HEK293T (cell line): ENCODE data around the gene FRRS1.
A peak's percentile ranks its signal among the peaks of the same experiment; 100 is the strongest.

Experiments
- CTCF ChIA-PET: fragments of 350-600 bp; formaldehyde crosslinking; extraction: SDS; loops from one replicate; lab custom pipeline; 2021; ENCODE audit warnings: antibody characterized with exemption, inconsistent platforms; lab: Yijun Ruan, JAX
- POLR2A ChIA-PET: fragments of 350-600 bp; formaldehyde crosslinking; extraction: SDS; loops from one replicate; lab custom pipeline; 2020; ENCODE audit warnings: antibody characterized with exemption, inconsistent platforms; lab: Yijun Ruan, JAX
- DNase-seq: peaks from one replicate; pipeline ENCODE4 v3.0.0; 2012; ENCODE audit warnings: mixed read lengths; ENCODE audit errors: extremely low spot score
- ARNT ChIP-seq: fragments of 450-650 bp; IDR thresholded peaks from 2 replicates; pipeline ENCODE4 v1.6.1; 2017; ENCODE audit warnings: mild to moderate bottlenecking
- BHLHE40 ChIP-seq: fragments of 450-650 bp; IDR thresholded peaks from 2 replicates; pipeline ENCODE4 v1.6.1; 2016; ENCODE audit warnings: mild to moderate bottlenecking, moderate library complexity, borderline replicate concordance
- CTBP1 ChIP-seq: fragments of 450-650 bp; IDR thresholded peaks from 2 replicates; pipeline ENCODE4 v1.6.1; 2016; ENCODE audit warnings: borderline replicate concordance
- ELF4 ChIP-seq: fragments of 450-650 bp; IDR thresholded peaks from 2 replicates; pipeline ENCODE4 v1.6.1; 2017; ENCODE audit warnings: antibody characterized with exemption
- FOXA1 ChIP-seq: fragments of 450-650 bp; IDR thresholded peaks from 2 replicates; pipeline ENCODE4 v1.6.1; 2016; ENCODE audit warnings: mild to moderate bottlenecking
- FOXK2 ChIP-seq: fragments of 450-650 bp; IDR thresholded peaks from 2 replicates; pipeline ENCODE4 v1.6.1; 2016; ENCODE audit warnings: mild to moderate bottlenecking
- FOXM1 ChIP-seq: fragments of 450-650 bp; IDR thresholded peaks from 2 replicates; pipeline ENCODE4 v1.6.1; 2017; ENCODE audit warnings: mild to moderate bottlenecking, borderline replicate concordance
- HDGF ChIP-seq: fragments of 450-650 bp; IDR thresholded peaks from 2 replicates; pipeline ENCODE4 v1.6.1; 2017; ENCODE audit warnings: antibody characterized with exemption, borderline replicate concordance
- L3MBTL2 ChIP-seq: fragments of 450-650 bp; conservative IDR thresholded peaks from 2 replicates; pipeline ENCODE4 v1.6.1; 2016; ENCODE audit warnings: mild to moderate bottlenecking
- LEF1 ChIP-seq: fragments of 450-650 bp; IDR thresholded peaks from 2 replicates; pipeline ENCODE4 v1.6.1; 2017; ENCODE audit warnings: mild to moderate bottlenecking, borderline replicate concordance
- NFRKB ChIP-seq: fragments of 450-650 bp; IDR thresholded peaks from 2 replicates; pipeline ENCODE4 v1.6.1; 2016; ENCODE audit warnings: mild to moderate bottlenecking, moderate library complexity
- SP1 ChIP-seq: fragments of 450-650 bp; IDR thresholded peaks from 2 replicates; pipeline ENCODE4 v1.6.1; 2017
- SUZ12 ChIP-seq: fragments of 450-650 bp; IDR thresholded peaks from 2 replicates; pipeline ENCODE4 v1.6.1; 2016; ENCODE audit warnings: mild to moderate bottlenecking
- TARDBP ChIP-seq: fragments of 450-650 bp; IDR thresholded peaks from 2 replicates; pipeline ENCODE4 v1.6.1; 2016
- ZNF384 ChIP-seq: fragments of 450-650 bp; IDR thresholded peaks from 2 replicates; pipeline ENCODE4 v1.6.1; 2016
- TF ChIP-seq, protein P1 (sequence below): fragments of 450-650 bp; IDR thresholded peaks from 2 replicates; pipeline ENCODE4 v1.6.1; 2016

Gene FRRS1

DNA sequence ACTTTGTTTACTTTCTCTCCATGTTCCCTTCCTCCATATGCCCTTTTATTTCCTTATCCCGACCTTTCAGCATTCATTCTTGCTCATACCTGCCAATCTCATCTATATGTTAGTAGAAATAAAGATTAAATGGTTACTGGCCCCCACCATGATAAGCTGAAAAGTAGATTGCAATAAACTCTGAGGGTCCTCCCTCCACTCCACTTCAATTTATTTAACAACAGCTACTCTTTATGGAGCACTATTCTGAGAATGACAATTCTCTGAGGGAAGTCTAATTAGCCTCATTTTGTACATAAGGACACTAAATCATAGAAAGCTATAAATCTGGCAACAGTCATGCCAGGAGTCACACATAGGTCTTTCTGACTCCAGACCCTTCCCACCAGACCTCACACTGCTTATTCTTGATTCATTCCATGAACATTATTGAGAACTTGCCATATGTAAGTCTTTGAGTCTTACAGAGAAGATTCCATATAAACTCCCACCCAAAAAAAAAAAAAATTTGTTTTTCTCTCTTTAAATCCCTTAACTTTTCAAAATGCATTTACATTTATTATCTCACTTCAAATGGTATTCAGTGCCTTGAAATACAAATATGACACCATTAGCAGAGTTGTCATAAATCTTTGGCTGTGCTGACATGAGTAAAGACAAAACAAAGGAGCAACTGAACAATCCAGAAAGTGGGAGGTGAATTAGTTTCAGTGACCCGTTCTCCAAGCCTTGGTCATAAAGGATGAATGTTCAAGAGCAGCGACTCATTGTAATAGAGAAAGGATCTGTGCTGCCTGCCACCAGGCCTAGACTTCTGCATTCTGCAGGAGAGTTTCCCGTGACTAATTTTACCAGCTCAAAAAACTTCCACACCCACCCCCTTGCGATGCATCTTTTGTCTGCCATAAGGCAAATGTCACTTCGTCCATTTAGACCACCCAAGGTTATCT, 92.0 kb downstream of the FRRS1 start:
- POLR2A ChIA-PET, result no interaction called here
- CTCF ChIA-PET, result interaction anchor here (1.2 to 2.8 kb wide), 2 partner anchors 8 to 11 kb away, joined by 4 to 9 read pairs; no protein-coding TSS in a partner anchor
- TF ChIP-seq, protein P1, sequence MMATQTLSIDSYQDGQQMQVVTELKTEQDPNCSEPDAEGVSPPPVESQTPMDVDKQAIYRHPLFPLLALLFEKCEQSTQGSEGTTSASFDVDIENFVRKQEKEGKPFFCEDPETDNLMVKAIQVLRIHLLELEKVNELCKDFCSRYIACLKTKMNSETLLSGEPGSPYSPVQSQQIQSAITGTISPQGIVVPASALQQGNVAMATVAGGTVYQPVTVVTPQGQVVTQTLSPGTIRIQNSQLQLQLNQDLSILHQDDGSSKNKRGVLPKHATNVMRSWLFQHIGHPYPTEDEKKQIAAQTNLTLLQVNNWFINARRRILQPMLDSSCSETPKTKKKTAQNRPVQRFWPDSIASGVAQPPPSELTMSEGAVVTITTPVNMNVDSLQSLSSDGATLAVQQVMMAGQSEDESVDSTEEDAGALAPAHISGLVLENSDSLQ, result peak; percentile 90
- no peak for TF ChIP-seq TARDBP
- no peak for DNase-seq

DNA sequence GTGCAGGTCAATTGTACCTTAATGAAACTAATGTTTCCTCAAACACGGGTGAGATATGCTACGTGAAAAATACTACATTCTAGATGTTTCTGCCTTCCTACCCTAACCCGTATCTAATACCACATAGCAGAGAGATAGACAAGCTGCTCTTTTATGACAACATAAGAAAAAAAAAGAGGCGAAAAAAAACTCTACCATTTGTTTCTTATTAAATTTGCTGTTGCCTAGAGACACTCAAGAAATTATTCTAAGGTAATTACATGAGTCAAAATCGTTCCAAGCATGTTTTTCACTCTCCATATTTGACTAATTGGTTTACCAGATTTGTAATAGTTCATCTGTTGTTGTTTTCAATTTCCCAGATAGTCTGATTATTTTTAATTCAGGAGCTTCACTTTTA, 93.1 kb downstream of the FRRS1 start:
- TF ChIP-seq ZNF384 (no peak), HDGF (no peak), CTBP1 (no peak), FOXA1 (no peak), L3MBTL2 (no peak), FOXM1 (no peak), BHLHE40 (no peak), SUZ12 (no peak), ELF4 (no peak), TARDBP (no peak), FOXK2 (no peak), ARNT (no peak), LEF1 (no peak), SP1 (no peak), NFRKB (no peak)
- TF ChIP-seq, protein P1, result no peak
- DNase-seq, result no peak
- POLR2A ChIA-PET, result no interaction called here
- CTCF ChIA-PET, result interaction anchor here (1.2 to 2.8 kb wide), 2 partner anchors 9 to 12 kb away, joined by 4 to 9 read pairs; no protein-coding TSS in a partner anchor

DNA sequence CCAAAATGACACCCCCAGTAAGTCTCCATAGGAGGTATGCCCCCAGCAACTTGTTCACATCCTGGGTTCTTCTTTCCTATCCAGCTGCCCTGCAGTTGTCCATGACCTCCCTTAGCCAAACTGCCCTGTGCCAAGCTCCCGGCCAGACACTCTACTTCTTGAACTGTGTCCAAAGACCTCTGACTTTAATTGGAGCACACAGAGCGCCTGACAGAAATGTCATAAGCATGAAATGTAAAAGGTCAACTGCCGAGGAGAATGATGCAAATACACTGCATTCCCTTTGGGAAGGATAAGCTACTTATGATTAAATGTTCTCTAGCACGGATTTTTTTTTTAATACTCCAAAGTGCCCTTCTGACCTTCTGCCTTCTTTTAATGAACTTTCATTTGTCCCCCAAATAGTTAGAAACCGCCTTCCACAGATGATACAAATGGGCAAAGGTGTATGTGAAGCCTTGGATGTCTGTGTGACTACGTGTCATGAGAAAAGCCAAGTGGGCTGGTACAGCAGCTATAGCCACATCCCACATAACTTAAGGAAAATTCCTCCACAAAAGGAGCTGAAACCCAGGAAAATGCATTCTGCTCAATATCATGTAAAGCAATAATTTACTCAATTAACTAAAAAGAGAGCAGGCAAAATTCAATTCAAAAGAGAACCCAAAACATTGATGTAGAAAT, 93.8 kb downstream of the FRRS1 start:
- POLR2A ChIA-PET, result no interaction called here
- no peak for TF ChIP-seq L3MBTL2
- TF ChIP-seq FOXK2, result no peak
- TF ChIP-seq LEF1, result no peak
- no peak for TF ChIP-seq CTBP1
- TF ChIP-seq, protein P1, result no peak
- no peak for TF ChIP-seq SP1
- no peak for TF ChIP-seq ZNF384
- no peak for TF ChIP-seq HDGF
- no peak for TF ChIP-seq ARNT
- TF ChIP-seq BHLHE40, result no peak
- no peak for TF ChIP-seq NFRKB
- TF ChIP-seq FOXA1, result no peak
- no peak for TF ChIP-seq TARDBP
- no peak for TF ChIP-seq SUZ12
- no peak for TF ChIP-seq FOXM1
- no peak for TF ChIP-seq ELF4
- no peak for DNase-seq

DNA sequence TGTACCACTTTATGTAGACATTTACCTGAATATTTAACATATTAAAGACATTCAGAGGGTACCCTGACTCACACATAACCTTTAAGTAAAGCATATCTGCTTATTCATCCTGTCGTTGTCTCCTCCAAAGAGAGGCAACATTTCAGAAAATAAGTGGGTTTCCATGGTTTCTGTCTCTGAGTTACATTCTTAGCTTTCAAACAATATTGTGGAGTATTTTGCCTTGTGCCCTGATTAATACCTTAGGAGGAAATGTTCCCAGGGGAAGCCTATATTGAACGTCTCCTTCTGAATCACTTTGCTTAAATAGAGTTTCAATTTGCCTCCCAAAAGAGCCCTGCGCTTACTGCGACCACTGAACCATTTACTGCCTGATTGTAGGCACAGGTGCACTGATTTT, 94.4 kb downstream of the FRRS1 start:
- ChIA-PET POLR2A (no interaction called here), CTCF (interaction anchor here (2.8 kb wide), 1 partner anchor 14 kb away, joined by 9 read pairs; no protein-coding TSS in a partner anchor)
- TF ChIP-seq ELF4 (no peak), SUZ12 (no peak), ZNF384 (no peak), TARDBP (no peak), BHLHE40 (no peak), CTBP1 (no peak), L3MBTL2 (no peak), FOXM1 (no peak), ARNT (no peak), LEF1 (no peak), HDGF (no peak), FOXK2 (no peak), SP1 (no peak), FOXA1 (no peak), NFRKB (no peak)
- TF ChIP-seq, protein P1, result no peak
- DNase-seq, result no peak

More for the DNA sequence above, 93.8 kb downstream of the FRRS1 start:
- CTCF ChIA-PET, result interaction anchor here (1.2 to 2.8 kb wide), 2 partner anchors 10 to 13 kb away, joined by 4 to 9 read pairs; no protein-coding TSS in a partner anchor

DNA sequence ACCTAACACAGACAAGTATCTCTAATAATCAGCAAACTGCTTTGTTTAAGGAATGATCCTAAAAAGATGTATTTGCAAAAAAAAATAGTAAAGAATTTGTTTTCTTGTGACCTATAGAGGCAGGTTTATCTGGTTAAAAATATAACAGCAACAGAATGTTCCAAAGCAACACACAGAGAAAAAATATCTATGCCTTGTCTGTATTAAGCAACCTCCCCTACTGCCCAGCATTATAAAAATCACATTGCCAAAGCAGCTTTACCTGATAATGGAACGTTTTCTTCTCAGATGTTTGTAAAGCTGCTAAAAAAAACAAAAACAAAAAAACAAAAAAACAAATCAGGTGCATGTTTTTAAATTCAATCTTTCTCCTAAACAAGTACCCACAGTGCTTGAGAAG, 95.9 kb downstream of the FRRS1 start:
- no peak for DNase-seq
- no peak for TF ChIP-seq FOXK2
- no peak for TF ChIP-seq ZNF384
- TF ChIP-seq SP1, result no peak
- no peak for TF ChIP-seq FOXM1
- TF ChIP-seq CTBP1, result no peak
- TF ChIP-seq LEF1, result no peak
- no peak for TF ChIP-seq BHLHE40
- TF ChIP-seq L3MBTL2, result no peak
- TF ChIP-seq ELF4, result no peak
- TF ChIP-seq NFRKB, result no peak
- ChIA-PET CTCF (interaction anchor here (0.5 kb wide), 1 partner anchor 18 kb away, joined by 3 read pairs; no protein-coding TSS in a partner anchor), POLR2A (no interaction called here)
